Bronchial epithelial cell (primary cell): Measurements from ENCODE around the gene TBX2. TPM values are rescaled to one million over a fixed set of nuclear protein-coding genes. Genes with fewer than 3 reads are reported as not detected.

Experiments used
- DNase-seq: peaks from one replicate; pipeline ENCODE4 v3.0.0-alpha.2; 2010; ENCODE audit warnings: low read depth
- FAIRE-seq: peaks from 2 replicates; lab custom pipeline; 2011; peaks lifted over from hg19 to GRCh38; lab: Jason Lieb, UNC
- H3K27me3 ChIP-seq: 2 replicates; pipeline ENCODE4 v1.5.1; 2011; ENCODE audit warnings: low read length; ENCODE audit not compliant: control insufficient read depth, insufficient read depth
- H3K36me3 ChIP-seq: 2 replicates; pipeline ENCODE4 v1.5.1; 2011; ENCODE audit warnings: low read length; ENCODE audit not compliant: control insufficient read depth, insufficient read depth
- H3K4me3 ChIP-seq: 2 replicates; pipeline ENCODE4 v1.5.1; 2011; ENCODE audit warnings: mild to moderate bottlenecking, low read depth, low read length, control low read depth
- total RNA-seq: library from RNA; depleted of rRNA; stranded (reverse); fragments of >200 nt; gene quantifications from 2 replicates; pipeline ENCODE4 v1.2.1, GENCODE V29; 2014
- TF ChIP-seq, protein P1 (sequence below): IDR thresholded peaks from 2 replicates; pipeline ENCODE4 v1.5.1; 2011; ENCODE audit warnings: mild to moderate bottlenecking, moderate library complexity, low read length, control low read depth, inconsistent platforms; ENCODE audit not compliant: insufficient read depth, severe bottlenecking

Gene TBX2
- total RNA-seq, 1 donor from 2014 or later: 0.26 TPM

DNA sequence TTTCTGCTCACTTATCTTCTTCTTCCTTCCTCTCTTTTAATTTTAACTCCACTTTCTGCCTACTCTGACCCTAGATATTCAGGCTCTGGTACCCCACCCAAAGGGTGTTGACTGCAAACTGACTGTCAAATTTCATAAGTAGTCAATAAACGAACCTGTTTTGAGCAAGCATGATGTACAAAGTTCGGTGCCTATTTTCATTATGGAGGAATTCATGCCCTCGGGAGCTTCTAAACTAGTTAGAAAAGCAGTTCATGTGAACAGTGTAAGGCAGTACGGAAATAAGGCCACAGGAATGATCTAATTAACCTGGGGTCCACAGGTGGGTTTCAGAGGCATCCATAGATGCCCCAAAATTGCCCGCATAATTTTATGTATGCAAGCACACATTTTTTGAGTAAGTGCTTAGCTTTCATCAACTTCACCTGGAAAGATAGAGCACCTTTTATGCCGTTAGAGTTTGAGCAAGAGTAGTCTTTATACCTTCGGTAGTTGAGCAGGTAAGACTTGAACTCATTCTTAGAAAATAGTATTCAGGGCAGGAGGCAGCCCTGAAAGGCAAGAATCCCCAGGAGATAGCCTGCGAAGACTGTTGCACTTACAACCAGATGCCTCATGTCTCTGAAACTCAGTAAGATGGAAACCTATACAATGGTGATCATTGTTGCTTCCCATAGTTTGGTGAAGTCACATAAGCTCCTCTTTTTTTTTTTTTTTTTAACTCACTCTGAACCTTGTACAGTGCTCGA, 36.6 kb upstream of the TBX2 start:
- FAIRE-seq: no peak
- Histone ChIP-seq H3K27me3 (no peaks in the 10 kb centered on the region), H3K36me3 (no peaks in the 10 kb centered on the region), H3K4me3 (no peak overlapping the region)
- no peak for DNase-seq
- TF ChIP-seq, protein P1, sequence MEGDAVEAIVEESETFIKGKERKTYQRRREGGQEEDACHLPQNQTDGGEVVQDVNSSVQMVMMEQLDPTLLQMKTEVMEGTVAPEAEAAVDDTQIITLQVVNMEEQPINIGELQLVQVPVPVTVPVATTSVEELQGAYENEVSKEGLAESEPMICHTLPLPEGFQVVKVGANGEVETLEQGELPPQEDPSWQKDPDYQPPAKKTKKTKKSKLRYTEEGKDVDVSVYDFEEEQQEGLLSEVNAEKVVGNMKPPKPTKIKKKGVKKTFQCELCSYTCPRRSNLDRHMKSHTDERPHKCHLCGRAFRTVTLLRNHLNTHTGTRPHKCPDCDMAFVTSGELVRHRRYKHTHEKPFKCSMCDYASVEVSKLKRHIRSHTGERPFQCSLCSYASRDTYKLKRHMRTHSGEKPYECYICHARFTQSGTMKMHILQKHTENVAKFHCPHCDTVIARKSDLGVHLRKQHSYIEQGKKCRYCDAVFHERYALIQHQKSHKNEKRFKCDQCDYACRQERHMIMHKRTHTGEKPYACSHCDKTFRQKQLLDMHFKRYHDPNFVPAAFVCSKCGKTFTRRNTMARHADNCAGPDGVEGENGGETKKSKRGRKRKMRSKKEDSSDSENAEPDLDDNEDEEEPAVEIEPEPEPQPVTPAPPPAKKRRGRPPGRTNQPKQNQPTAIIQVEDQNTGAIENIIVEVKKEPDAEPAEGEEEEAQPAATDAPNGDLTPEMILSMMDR: no peak

DNA sequence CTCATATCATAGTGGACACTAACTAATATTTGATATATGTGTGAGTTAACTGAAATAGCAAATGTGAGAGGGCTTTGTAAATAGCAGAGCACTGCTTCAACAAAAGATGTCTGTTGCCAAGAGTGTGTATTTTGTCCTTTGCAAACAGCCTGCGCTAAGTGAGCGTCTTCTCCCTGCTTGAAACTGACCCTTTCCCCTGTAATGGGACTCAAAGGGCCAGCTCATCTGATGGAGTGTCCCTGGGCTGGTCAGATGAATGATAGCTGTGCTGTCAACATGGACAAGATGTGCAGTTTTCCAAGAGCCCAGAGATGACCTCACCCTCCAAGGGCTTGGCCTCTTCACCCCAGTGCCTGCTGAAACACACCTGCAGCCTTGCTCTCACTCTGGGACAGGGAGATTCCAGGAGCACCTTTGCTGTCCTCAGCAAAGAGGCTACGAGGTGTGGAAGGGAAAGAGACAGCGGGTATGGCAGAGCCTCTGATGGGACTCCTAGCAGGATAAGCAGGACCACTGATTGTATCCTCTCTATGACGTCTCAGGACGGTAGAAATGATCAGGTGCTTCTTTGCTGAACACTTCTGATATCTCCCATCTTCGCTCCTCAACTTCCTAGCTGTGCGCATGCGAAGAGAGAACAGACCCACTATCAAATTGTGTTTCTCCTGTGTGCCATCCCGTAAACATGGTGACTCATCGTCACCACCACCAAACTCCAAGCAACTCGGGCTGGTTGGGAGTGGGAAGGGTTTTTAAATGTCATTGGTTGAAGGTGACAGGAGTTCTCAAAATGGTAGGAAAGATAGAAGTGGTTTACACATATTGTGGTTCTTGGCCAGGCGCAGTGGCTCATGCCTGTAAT, 35.8 kb upstream of the TBX2 start:
- Histone ChIP-seq H3K27me3 (no peaks in the 10 kb centered on the region), H3K4me3 (no peak overlapping the region), H3K36me3 (no peaks in the 10 kb centered on the region)
- no peak for DNase-seq
- TF ChIP-seq, protein P1: no peak
- FAIRE-seq: no peak

DNA sequence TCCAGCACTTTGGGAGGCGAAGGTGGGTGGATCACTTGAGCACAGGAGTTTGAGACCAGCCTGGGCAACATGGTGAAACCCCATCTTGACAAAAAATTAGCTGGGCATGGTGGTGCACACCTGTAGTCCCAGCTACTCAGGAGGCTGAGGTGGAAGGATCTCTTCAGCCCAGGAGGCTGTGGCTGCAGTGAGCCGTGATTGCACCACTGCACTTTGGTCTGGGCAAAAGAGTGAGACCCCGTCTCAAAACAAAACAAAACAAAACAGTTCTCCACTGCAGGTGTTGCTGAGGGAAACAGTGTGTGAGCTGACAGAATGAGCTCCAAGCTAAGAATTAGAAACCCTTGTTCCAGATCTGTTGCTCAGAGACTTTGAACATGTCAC, 35.2 kb upstream of the TBX2 start:
- Histone ChIP-seq H3K4me3 (no peak overlapping the region), H3K36me3 (no peaks in the 10 kb centered on the region), H3K27me3 (no peaks in the 10 kb centered on the region)
- TF ChIP-seq, protein P1: no peak
- no peak for DNase-seq
- FAIRE-seq: no peak

DNA sequence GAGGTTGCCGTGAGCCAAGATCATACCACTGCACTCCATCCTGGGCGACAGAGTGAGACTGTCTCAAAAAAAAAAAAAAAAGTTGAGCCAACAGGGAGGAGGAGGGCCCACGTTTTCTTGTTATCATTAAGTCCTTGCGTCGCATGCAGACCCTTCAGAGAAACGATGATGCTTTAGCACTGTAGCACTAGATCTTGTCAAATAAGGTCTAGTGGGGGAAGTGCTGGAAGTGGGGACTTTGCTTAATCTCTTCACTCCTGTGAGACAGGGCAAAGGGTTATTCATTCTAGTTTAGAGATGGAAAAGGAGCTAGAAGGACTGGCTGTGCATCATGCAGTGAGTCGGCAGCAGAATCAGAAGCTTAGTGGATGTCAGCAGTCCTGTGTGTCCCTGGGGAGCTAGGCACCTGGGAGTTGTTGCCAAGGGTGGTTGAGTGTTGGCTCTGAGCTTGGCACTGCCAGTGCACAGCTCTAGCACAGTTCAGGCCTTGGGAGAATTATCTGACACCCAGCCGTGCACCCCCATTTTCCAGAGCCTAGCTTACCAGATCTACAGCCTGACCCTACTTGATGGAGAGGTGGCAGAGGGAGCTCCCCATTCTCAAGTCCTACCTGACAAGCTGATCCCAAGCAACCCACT, 33.4 kb upstream of the TBX2 start:
- Histone ChIP-seq H3K27me3 (no peaks in the 10 kb centered on the region), H3K36me3 (no peaks in the 10 kb centered on the region), H3K4me3 (no peak overlapping the region)
- TF ChIP-seq, protein P1: no peak
- FAIRE-seq (no peak), DNase-seq (no peak)

DNA sequence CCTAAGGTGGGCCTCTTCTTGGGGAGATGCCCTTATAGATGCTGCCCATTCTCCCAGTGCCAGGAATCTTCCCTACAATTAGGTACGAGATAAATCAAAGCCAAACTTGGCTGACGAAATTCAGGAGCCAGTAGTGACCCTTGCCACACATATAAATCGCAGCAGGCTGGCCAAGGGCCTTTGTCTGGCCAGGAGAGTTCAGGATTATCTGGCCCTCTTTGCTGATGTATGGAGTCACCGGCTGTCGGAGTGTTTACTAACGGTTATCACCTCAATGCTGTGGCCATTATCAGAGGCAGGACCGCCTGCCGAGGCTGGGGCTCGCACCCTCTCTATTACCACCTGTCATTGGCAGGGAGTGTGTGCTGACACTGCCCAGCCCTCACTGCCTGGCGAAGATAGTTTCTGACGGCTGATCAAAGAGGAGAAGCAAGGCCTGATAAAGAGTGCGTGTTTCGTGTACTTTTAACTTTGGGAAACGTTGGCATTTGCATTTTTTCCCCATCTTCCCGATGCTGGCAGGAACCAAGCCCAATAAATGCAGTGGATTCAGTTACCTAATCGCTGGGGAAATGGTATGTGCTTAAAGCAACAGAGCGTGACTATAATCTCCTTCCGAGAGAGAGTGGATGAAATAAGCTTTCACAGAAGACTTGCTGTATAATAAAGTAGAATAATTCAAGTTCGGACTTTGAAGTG, 32.8 kb upstream of the TBX2 start:
- DNase-seq (no peak), FAIRE-seq (no peak)
- H3K4me3 ChIP-seq: no peak overlapping the region
- TF ChIP-seq, protein P1: no peak
- no peaks in the 10 kb centered on the region for H3K36me3 ChIP-seq
- H3K27me3 ChIP-seq: no peaks in the 10 kb centered on the region
